Tibial nerve (tissue), 4 donors: ENCODE measurements around the gene STYXL1. TPM values are rescaled to one million over a fixed set of nuclear protein-coding genes. Genes with fewer than 3 reads are reported as not detected.

Experiments
- DNase-seq, 2 donors: peaks; one replicate each; pipeline ENCODE4 v3.0.0-alpha.2; 2019; ENCODE audit warnings: low spot score in 2 of 2
- H3K27ac ChIP-seq, 4 donors: fragments of 200-600 bp; sonication (generic) in 3 of 4; one replicate each; pipeline ENCODE4 v1.5.1; 2017 to 2019; ENCODE audit warnings: mild to moderate bottlenecking in 1 of 4
- H3K27me3 ChIP-seq, 2 donors: fragments of 200-600 bp; sonication (generic) in 1 of 2; one replicate each; pipeline versions ENCODE4 v1.5.1 to v1.6.0; 2017 to 2019
- H3K36me3 ChIP-seq, 3 donors: fragments of 200-600 bp; sonication (generic); one replicate each; pipeline ENCODE4 v1.5.1; 2018 to 2019
- H3K4me1 ChIP-seq, 4 donors: fragments of 200-600 bp; sonication (generic) in 3 of 4; one replicate each; pipeline ENCODE4 v1.5.1; 2017 to 2019
- H3K4me3 ChIP-seq, 4 donors: fragments of 200-600 bp; sonication (generic) in 3 of 4; one replicate each; pipeline ENCODE4 v1.5.1; 2017 to 2019; ENCODE audit warnings: mild to moderate bottlenecking in 1 of 4, moderate library complexity in 1 of 4
- H3K9me3 ChIP-seq, 4 donors: fragments of 200-600 bp; sonication (generic) in 3 of 4; one replicate each; pipeline ENCODE4 v1.5.1; 2017 to 2019
- CTCF ChIP-seq, 5 experiments: fragments of 200-600 bp in 3 of 5; fragments of 450-650 bp in 2 of 5; sonication (generic) in 3 of 5; IDR thresholded peaks; one replicate each; pipeline ENCODE4 v1.5.1; 2016 to 2019; ENCODE audit warnings: antibody characterized with exemption in 5 of 5, mild to moderate bottlenecking in 3 of 5, moderate library complexity in 2 of 5
- EP300 ChIP-seq, 2 donors: sonication (generic); formaldehyde crosslinking; IDR thresholded peaks; one replicate each; pipeline ENCODE4 v1.6.1; 2017; ENCODE audit warnings: antibody characterized with exemption in 2 of 2, mild to moderate bottlenecking in 1 of 2
- POLR2A ChIP-seq, 2 donors: fragments of 450-650 bp; IDR thresholded peaks; one replicate each; pipeline ENCODE4 v1.6.1; 2017; ENCODE audit warnings: antibody characterized with exemption in 2 of 2, mild to moderate bottlenecking in 2 of 2, moderate library complexity in 2 of 2
- WGBS, 2 donors: methylation state at CpG; one replicate each; pipeline ENCODE4 v1.1.5; 2018; 5-methylcytosine and 5-hydroxymethylcytosine counted together
- total RNA-seq, 4 donors: library from RNA; depleted of rRNA; stranded (reverse); fragments of >200 nt; gene quantifications; one replicate each; pipeline ENCODE4 v1.1.0, GENCODE V29; 2016

The STYXL1 gene
- total RNA-seq, 4 donors from 2014 or later, result 9.9 to 45.7 (median 29.0) TPM

DNA sequence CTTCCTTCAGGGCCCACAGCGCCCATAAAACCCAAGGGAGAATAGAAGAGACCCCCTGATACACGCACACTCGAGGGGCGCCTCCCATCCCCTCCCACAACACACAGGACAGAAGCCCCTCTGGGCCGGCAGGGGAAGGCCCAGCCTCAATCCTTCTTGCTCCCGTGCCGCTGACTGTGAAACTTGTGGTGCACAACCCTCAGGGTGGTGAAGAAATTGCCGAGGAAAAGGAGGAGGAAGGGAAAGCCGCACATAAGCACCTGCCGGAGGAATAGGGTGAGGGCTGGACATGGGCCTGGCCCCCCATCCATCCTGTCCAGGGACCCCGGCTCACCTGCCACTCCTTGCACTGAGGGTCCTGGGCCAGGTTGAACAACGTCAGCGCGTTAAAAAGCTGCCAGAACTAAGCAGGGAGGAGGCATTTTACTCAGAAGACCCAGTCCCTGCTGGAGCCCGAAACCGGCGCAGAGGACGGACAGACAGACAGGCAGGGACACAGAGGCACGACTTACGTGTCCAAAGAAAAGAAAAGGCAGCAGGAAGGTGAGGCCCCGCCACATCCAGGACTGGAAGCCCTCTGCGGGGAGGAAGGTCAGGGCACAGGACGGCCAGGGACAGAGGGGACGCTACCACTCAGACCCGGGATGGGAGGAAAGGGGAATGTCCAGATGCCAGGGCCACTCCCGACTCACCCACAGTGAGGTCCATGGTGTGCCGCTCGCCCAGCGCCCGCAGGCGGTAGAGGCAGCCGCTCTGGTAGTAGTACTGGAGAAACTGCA lies 60.6 kb downstream of the STYXL1 start:
- TF ChIP-seq CTCF (IDR thresholded peaks at IDR 0.05) (no peak), EP300 (IDR thresholded peaks at IDR 0.05) (no peak), POLR2A (IDR thresholded peaks at IDR 0.05) (no peak)
- Histone ChIP-seq H3K9me3 (no peaks in the 10 kb centered on the region), H3K4me1 (peaks cover 0 to 63% (median 15%) of the 10 kb centered on the region in 4 donors), H3K27ac (peak overlapping the region in 1 of 4 donors; percentile 52), H3K36me3 (peaks cover 0 to 70% (median 21%) of the 10 kb centered on the region in 3 donors), H3K27me3 (no peaks in the 10 kb centered on the region), H3K4me3 (no peak overlapping the region)
- no peak for DNase-seq
- 88 to 90% methylated on average over 28 to 32 of the region's 32 CpGs for WGBS, 2 donors

DNA sequence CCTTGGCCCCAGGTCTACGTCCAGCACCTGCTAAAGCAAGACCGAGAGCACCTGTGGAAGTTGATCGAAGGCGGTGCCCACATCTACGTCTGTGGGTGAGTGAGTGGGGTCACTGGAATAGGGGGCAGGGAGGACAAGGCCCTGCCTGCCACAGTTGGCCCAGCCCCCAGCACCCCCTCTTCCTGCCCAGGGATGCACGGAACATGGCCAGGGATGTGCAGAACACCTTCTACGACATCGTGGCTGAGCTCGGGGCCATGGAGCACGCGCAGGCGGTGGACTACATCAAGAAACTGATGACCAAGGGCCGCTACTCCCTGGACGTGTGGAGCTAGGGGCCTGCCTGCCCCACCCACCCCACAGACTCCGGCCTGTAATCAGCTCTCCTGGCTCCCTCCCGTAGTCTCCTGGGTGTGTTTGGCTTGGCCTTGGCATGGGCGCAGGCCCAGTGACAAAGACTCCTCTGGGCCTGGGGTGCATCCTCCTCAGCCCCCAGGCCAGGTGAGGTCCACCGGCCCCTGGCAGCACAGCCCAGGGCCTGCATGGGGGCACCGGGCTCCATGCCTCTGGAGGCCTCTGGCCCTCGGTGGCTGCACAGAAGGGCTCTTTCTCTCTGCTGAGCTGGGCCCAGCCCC lies 61.5 kb downstream of the STYXL1 start:
- WGBS, 2 donors, result 77 to 88% methylated on average over 15 to 16 of the region's 20 CpGs
- no peak overlapping the region for H3K4me3 ChIP-seq

DNA sequence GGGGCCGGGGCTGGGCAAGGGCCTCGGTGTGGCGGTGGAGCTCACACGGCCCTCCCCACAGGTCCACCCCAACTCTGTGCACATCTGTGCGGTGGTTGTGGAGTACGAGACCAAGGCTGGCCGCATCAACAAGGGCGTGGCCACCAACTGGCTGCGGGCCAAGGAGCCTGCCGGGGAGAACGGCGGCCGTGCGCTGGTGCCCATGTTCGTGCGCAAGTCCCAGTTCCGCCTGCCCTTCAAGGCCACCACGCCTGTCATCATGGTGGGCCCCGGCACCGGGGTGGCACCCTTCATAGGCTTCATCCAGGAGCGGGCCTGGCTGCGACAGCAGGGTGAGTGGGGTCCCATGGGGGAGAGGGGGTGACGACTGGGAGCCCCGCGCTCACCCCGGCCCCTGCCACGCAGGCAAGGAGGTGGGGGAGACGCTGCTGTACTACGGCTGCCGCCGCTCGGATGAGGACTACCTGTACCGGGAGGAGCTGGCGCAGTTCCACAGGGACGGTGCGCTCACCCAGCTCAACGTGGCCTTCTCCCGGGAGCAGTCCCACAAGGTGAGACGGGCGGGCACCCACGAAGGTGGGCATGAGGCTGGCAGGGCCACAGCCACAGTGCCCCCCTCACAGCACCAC lies 62.2 kb downstream of the STYXL1 start:
- no peak for DNase-seq
- Histone ChIP-seq H3K4me3 (no peak overlapping the region), H3K4me1 (peaks cover 0 to 56% (median 11%) of the 10 kb centered on the region in 4 donors), H3K27me3 (no peaks in the 10 kb centered on the region), H3K9me3 (no peaks in the 10 kb centered on the region), H3K36me3 (peaks cover 0 to 76% (median 27%) of the 10 kb centered on the region in 3 donors), H3K27ac (peak overlapping the region in 3 of 4 donors; percentile 19 to 52 (median 28))
- WGBS, 2 donors, result 77 to 90% methylated on average over 24 to 30 of the region's 41 CpGs
- TF ChIP-seq CTCF (IDR thresholded peaks at IDR 0.05), result no peak

More for the DNA sequence above, 61.5 kb downstream of the STYXL1 start:
- H3K36me3 ChIP-seq, result peaks cover 0 to 70% (median 27%) of the 10 kb centered on the region in 3 donors
- H3K27me3 ChIP-seq, result no peaks in the 10 kb centered on the region
- H3K9me3 ChIP-seq, result no peaks in the 10 kb centered on the region
- peaks cover 0 to 60% (median 13%) of the 10 kb centered on the region in 4 donors for H3K4me1 ChIP-seq
- H3K27ac ChIP-seq, result peak overlapping the region in 1 of 4 donors; percentile 52
- TF ChIP-seq EP300 (IDR thresholded peaks at IDR 0.05), result no peak
- TF ChIP-seq CTCF (IDR thresholded peaks at IDR 0.05), result no peak
- no peak for DNase-seq

DNA sequence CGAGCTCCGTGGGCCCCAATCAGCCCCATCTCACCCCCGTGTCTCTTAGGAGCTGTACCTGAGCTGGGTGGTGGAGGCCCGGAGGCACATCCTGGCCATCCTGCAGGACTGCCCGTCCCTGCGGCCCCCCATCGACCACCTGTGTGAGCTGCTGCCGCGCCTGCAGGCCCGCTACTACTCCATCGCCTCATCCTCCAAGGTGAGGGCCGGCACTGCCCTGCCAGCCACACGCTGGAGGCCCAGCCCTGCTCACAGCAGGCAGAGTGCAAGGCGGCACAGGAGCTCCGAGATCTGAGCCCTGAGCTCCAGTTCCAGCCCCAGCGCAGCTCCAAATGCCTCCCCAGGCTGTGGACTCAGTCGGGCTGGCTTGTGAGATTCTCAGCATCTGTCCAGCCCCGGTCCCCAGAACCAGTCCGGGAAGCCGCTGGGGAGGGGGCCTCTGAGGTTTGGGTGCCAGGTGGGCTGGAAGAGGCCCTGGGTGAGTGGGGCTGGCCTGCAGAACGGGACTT lies 62.7 kb downstream of the STYXL1 start:
- TF ChIP-seq EP300 (IDR thresholded peaks at IDR 0.05) (no peak), POLR2A (IDR thresholded peaks at IDR 0.05) (no peak), CTCF (IDR thresholded peaks at IDR 0.05) (no peak)
- no peak for DNase-seq
- Histone ChIP-seq H3K9me3 (no peaks in the 10 kb centered on the region), H3K27me3 (no peaks in the 10 kb centered on the region), H3K4me1 (peaks cover 0 to 53% (median 10%) of the 10 kb centered on the region in 4 donors), H3K36me3 (peaks cover 1 to 82% (median 28%) of the 10 kb centered on the region in 3 donors), H3K27ac (peak overlapping the region in 3 of 4 donors; percentile 2 to 28 (median 19)), H3K4me3 (no peak overlapping the region)
- WGBS, 2 donors, result 81 to 84% methylated on average over 21 of the region's 21 CpGs
